HepG2 (cell line): ENCODE results near the gene LRRC10. TPM values are rescaled to one million over a fixed set of nuclear protein-coding genes. Genes with fewer than 3 reads are reported as not detected.

Experiments
- ATAC-seq: fragments of 200-7000 bp; cut with Tn5 transposase; 3 replicates; pipeline ENCODE4 v1.9.1; 2020; ENCODE audit warnings: mild to moderate bottlenecking, moderate library complexity
- BruUV-seq: library from RNA; stranded (reverse); fragments of 400-500 nt; replicated peaks from 2 replicates; lab custom pipeline; 2021; lab: Mats Ljungman, UMichigan
- CTCF ChIA-PET: fragments of 300-600 bp; formaldehyde crosslinking; extraction: SDS; loops from one replicate; lab custom pipeline; 2021; ENCODE audit warnings: low total read pairs, inconsistent platforms, low intra/inter-chr PET ratio; lab: Yijun Ruan, JAX
- POLR2A ChIA-PET: fragments of 350-600 bp; sonication (Branson Sonifier 250); formaldehyde crosslinking; loops from one replicate; lab custom pipeline; 2020; ENCODE audit warnings: antibody characterized with exemption, inconsistent platforms; lab: Yijun Ruan, JAX
- DNase-seq: peaks from one replicate; pipeline ENCODE4 v3.0.0-alpha.2; 2015; ENCODE audit warnings: low spot score
- FAIRE-seq: peaks from 3 replicates; lab custom pipeline; 2011; peaks lifted over from hg19 to GRCh38; lab: Jason Lieb, UNC
- H2AFZ ChIP-seq: one replicate; pipeline ENCODE4 v1.6.1; 2011; ENCODE audit warnings: low read length, inconsistent platforms
- H3K27ac ChIP-seq: fragments of 300-600 bp; 3 replicates; pipeline ENCODE4 v1.8.0; 2011; ENCODE audit warnings: mixed run types, mild to moderate bottlenecking, mixed read lengths, low read length, inconsistent platforms; ENCODE audit not compliant: insufficient read depth; ENCODE audit errors: extremely low read length
- H3K27me3 ChIP-seq, 2 experiments: fragments of 200-600 bp in 1 of 2; 2 replicates in 1 of 2; 3 replicates in 1 of 2; pipeline versions ENCODE4 v1.6.0 to v1.8.0; 2011; ENCODE audit warnings: low read length in 2 of 2, mild to moderate bottlenecking in 2 of 2, moderate library complexity in 2 of 2, inconsistent platforms in 1 of 2; ENCODE audit not compliant: insufficient read depth in 2 of 2, control insufficient read depth in 1 of 2
- H3K36me3 ChIP-seq, 2 experiments: fragments of 200-600 bp in 1 of 2; replicated peaks in 1 of 2; 2 replicates in 1 of 2; 3 replicates in 1 of 2; pipeline versions ENCODE4 v1.5.1 to v1.8.0; 2011; ENCODE audit warnings: low read length in 2 of 2, inconsistent platforms in 1 of 2; ENCODE audit not compliant: insufficient read depth in 2 of 2, control insufficient read depth in 1 of 2
- H3K4me1 ChIP-seq: 2 replicates; pipeline ENCODE4 v1.5.1; 2012; ENCODE audit warnings: low read length, inconsistent platforms; ENCODE audit not compliant: insufficient read depth
- H3K4me2 ChIP-seq: 2 replicates; pipeline ENCODE4 v1.6.0; 2011; ENCODE audit warnings: low read depth, low read length, inconsistent platforms
- H3K4me3 ChIP-seq, 3 experiments: fragments of 200-600 bp in 1 of 3; sonication (generic), shearing (Covaris generic) in 1 of 3; replicated peaks in 1 of 3; 2 replicates each; pipeline ENCODE4 v1.5.1; 2011 to 2016; ENCODE audit warnings: low read length in 3 of 3, inconsistent platforms in 2 of 3, low read depth in 2 of 3, mild to moderate bottlenecking in 2 of 3, control low read depth in 1 of 3, mixed read lengths in 1 of 3; ENCODE audit not compliant: insufficient read depth in 1 of 3
- H3K79me2 ChIP-seq: one replicate; pipeline ENCODE4 v1.6.1; 2011; ENCODE audit warnings: low read length, inconsistent platforms; ENCODE audit not compliant: insufficient read depth
- H3K9ac ChIP-seq: 2 replicates; pipeline ENCODE4 v1.6.0; 2011; ENCODE audit warnings: mild to moderate bottlenecking, low read depth, low read length, inconsistent platforms; ENCODE audit not compliant: insufficient read depth
- H3K9me3 ChIP-seq: 2 replicates; pipeline ENCODE4 v1.5.1; 2012; ENCODE audit warnings: mild to moderate bottlenecking, low read length
- H4K20me1 ChIP-seq: 2 replicates; pipeline ENCODE4 v1.6.0; 2011; ENCODE audit warnings: inconsistent platforms, mild to moderate bottlenecking, low read length, moderate library complexity; ENCODE audit not compliant: insufficient read depth
- ATF7 ChIP-seq, 2 experiments: fragments of 450-650 bp in 1 of 2; sonication (generic) in 1 of 2; formaldehyde crosslinking in 1 of 2; IDR thresholded peaks; 2 replicates each; pipeline versions ENCODE4 v1.4.0 to v1.6.1; 2016 to 2020; ENCODE audit warnings: antibody characterized with exemption in 1 of 2, mild to moderate bottlenecking in 1 of 2, missing genetic modification reagents in 1 of 2
- CCAR2 ChIP-seq: fragments of 200-400 bp; formaldehyde crosslinking; optimal IDR thresholded peaks from 2 replicates; pipeline ENCODE3; 2018; ENCODE audit warnings: low read depth, mild to moderate bottlenecking, low read length, moderate library complexity
- DNMT1 ChIP-seq: sonication (generic); formaldehyde crosslinking; IDR thresholded peaks from 2 replicates; pipeline ENCODE4 v1.5.1; 2020; ENCODE audit warnings: mild to moderate bottlenecking, missing genetic modification reagents
- HNRNPL ChIP-seq: fragments of 200-400 bp; formaldehyde crosslinking; IDR thresholded peaks from 2 replicates; pipeline ENCODE4 v1.6.1; 2017; ENCODE audit warnings: mild to moderate bottlenecking, low read depth, low read length
- PAX8 ChIP-seq: sonication (generic); formaldehyde crosslinking; IDR thresholded peaks from 2 replicates; pipeline ENCODE4 v1.8.0; 2022; ENCODE audit warnings: mild to moderate bottlenecking, missing genetic modification reagents, borderline replicate concordance
- TCF12 ChIP-seq, 2 experiments: fragments of 450-650 bp in 1 of 2; sonication (generic) in 1 of 2; formaldehyde crosslinking in 1 of 2; IDR thresholded peaks; 2 replicates each; pipeline versions ENCODE4 v1.6.1 to v1.8.0; 2017 to 2022; ENCODE audit warnings: antibody characterized with exemption in 1 of 2, mild to moderate bottlenecking in 1 of 2, missing genetic modification reagents in 1 of 2, moderate library complexity in 1 of 2
- ZBTB3 ChIP-seq: sonication (generic); formaldehyde crosslinking; IDR thresholded peaks from 2 replicates; pipeline ENCODE4 v1.4.0; 2020; ENCODE audit warnings: low read depth, mild to moderate bottlenecking, moderate library complexity, missing genetic modification reagents, borderline replicate concordance
- ZNF530 ChIP-seq: sonication (generic); formaldehyde crosslinking; IDR thresholded peaks from 2 replicates; pipeline ENCODE4 v1.5.0; 2020; ENCODE audit warnings: low read depth, mild to moderate bottlenecking, missing genetic modification reagents
- ZNF720 ChIP-seq: sonication (generic); formaldehyde crosslinking; IDR thresholded peaks from 2 replicates; pipeline ENCODE4 v1.4.0; 2020; ENCODE audit warnings: missing genetic modification reagents
- WGBS: methylation state at CpG from one replicate; pipeline ENCODE4 v1.1.6; 2017; ENCODE audit warnings: low lambda C conversion rate; 5-methylcytosine and 5-hydroxymethylcytosine counted together
- in situ Hi-C: cut with HindIII; loops from 2 replicates; pipeline ENCODE4 v1.10.0; 2017; ENCODE audit warnings: low pct_unique_long_range_greater_than_20kb; ENCODE audit not compliant: extremely low pct_ligation_motif_present
- intact Hi-C: fragments of 100-400 bp; cut with micrococcal nuclease; formaldehyde crosslinking; loops from one replicate; pipeline ENCODE4 v1.10.0; 2022; ENCODE audit not compliant: unreplicated experiment
- polyA plus RNA-seq, 8 experiments: library from polyadenylated mRNA; depleted of rRNA in 3 of 8; stranded (reverse) in 7 of 8; unstranded in 1 of 8; fragments of >200 nt; fragmentation: Illumina TruSeq in 4 of 8; extraction: Trizol in 4 of 8; gene quantifications; 2 replicates each; pipeline versions ENCODE4 v1.2.1 to v1.2.3, GENCODE V29; 2011 to 2016; ENCODE audit warnings: low read depth in 4 of 8, missing spikeins in 1 of 8, mixed read lengths in 1 of 8; ENCODE audit not compliant: insufficient read depth in 1 of 8
- total RNA-seq, 5 experiments: library from RNA; depleted of rRNA; stranded (reverse); fragments of >200 nt; fragmentation: Illumina TruSeq; extraction: Trizol; gene quantifications; 2 replicates each; pipeline ENCODE4 v1.2.3, GENCODE V29; 2016; ENCODE audit warnings: low read depth in 1 of 5
- TF ChIP-seq, protein P1 (sequence below): IDR thresholded peaks from 2 replicates; pipeline ENCODE4 v1.6.1; 2016; ENCODE audit warnings: missing compliant biosample characterization, missing genetic modification reagents, borderline replicate concordance

LRRC10 gene
- total and polyA plus RNA-seq, 2 of the 13 experiments (the other 11 are each of a cell fraction or from before 2014, with no cell fraction given) = not detected

DNA sequence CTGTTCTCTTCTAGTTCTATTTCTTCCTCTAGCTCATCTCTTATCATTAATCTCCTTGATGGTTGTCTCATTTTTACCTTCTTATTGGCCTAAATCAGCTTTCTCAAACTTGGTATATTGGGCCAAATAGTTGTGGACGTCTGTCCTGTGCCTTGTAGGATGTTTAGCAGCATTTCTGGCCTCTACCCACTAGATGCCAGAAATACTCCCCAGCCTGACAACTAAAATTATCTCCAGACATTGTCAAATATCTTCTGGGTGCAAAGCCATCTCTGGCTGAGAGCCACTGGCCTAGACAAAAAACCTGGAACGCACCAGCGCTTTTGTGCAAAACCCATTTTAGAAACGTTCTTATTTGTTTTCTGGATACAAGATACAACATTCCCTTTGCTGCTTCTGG, 38.8 kb upstream of the LRRC10 start:
- FAIRE-seq = no peak
- no peaks in the 10 kb centered on the region for H3K4me1 ChIP-seq
- H3K9ac ChIP-seq = no peak overlapping the region
- H3K4me2 ChIP-seq = no peak overlapping the region
- no peak for DNase-seq
- in situ Hi-C loops = no loop called here
- ChIA-PET CTCF (no interaction called here), POLR2A (no interaction called here)
- TF ChIP-seq CCAR2 (no peak), PAX8 (CRISPR knock-in tag) (no peak), ZNF530 (CRISPR knock-in tag) (no peak), ZNF720 (CRISPR knock-in tag) (no peak), TCF12 (IDR thresholded peaks at IDR 0.05) (no peak), TCF12 (CRISPR knock-in tag; IDR thresholded peaks at IDR 0.05) (no peak), HNRNPL (no peak), ZBTB3 (CRISPR knock-in tag) (no peak), DNMT1 (CRISPR knock-in tag) (no peak)
- H3K27me3 ChIP-seq = peaks cover 0 to 8% of the 10 kb centered on the region in 2 experiments; a peak in 2 of 5 replicates
- intact Hi-C loops = no loop called here
- H3K79me2 ChIP-seq = no peaks in the 10 kb centered on the region
- 8% methylated on average over 4 of the region's 4 CpGs for WGBS
- H4K20me1 ChIP-seq = no peaks in the 10 kb centered on the region
- H3K4me3 ChIP-seq = no peak overlapping the region
- no peak overlapping the region for H3K27ac ChIP-seq
- no peak for ATAC-seq
- no peak overlapping the region for H2AFZ ChIP-seq
- BruUV-seq = no TSS peak
- no peaks in the 10 kb centered on the region for H3K36me3 ChIP-seq
- H3K9me3 ChIP-seq = no peaks in the 10 kb centered on the region

DNA sequence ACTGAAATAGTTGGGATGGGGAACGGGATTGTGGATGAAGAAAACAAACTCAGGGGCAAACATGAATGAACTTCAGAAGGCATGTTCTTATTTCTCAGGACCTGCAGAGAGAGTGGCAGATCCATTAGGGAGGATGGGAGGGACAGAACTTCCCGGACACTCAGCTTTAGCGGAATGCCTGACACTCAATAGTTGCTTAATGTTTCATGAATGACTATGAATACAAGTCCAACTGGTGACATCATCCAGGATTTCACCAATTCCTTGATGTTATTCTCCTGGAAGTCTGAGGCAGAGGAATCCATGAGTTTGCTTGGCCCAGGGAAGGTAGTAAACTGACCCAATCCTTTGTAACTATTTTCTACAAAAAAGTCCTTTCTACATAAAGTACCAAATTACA, 37.8 kb upstream of the LRRC10 start:
- ATAC-seq (no peak), FAIRE-seq (no peak)
- intact Hi-C loops = no loop called here

More for the DNA sequence above, 37.8 kb upstream of the LRRC10 start:
- no peak overlapping the region for H3K27ac ChIP-seq
- no TSS peak for BruUV-seq
- H3K9ac ChIP-seq = no peak overlapping the region
- WGBS = 5% methylated on average over 3 of the region's 3 CpGs
- H2AFZ ChIP-seq = no peak overlapping the region
- H3K4me2 ChIP-seq = no peak overlapping the region
- no peaks in the 10 kb centered on the region for H3K9me3 ChIP-seq
- no peak overlapping the region for H3K4me3 ChIP-seq
- H3K4me1 ChIP-seq = no peaks in the 10 kb centered on the region
- in situ Hi-C loops = no loop called here
- no peaks in the 10 kb centered on the region for H4K20me1 ChIP-seq
- TF ChIP-seq ATF7 (IDR thresholded peaks at IDR 0.05) (peak; percentile 48; the same call in 1 of the 2 replicates), ATF7 (CRISPR knock-in tag; IDR thresholded peaks at IDR 0.05) (no peak)
- TF ChIP-seq, protein P1, sequence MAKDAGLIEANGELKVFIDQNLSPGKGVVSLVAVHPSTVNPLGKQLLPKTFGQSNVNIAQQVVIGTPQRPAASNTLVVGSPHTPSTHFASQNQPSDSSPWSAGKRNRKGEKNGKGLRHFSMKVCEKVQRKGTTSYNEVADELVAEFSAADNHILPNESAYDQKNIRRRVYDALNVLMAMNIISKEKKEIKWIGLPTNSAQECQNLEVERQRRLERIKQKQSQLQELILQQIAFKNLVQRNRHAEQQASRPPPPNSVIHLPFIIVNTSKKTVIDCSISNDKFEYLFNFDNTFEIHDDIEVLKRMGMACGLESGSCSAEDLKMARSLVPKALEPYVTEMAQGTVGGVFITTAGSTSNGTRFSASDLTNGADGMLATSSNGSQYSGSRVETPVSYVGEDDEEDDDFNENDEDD (CRISPR knock-in tag) = no peak
- DNase-seq = peak; percentile 27
- H3K36me3 ChIP-seq = no peaks in the 10 kb centered on the region
- CTCF ChIA-PET = no interaction called here
- no peaks in the 10 kb centered on the region for H3K79me2 ChIP-seq
- POLR2A ChIA-PET = no interaction called here
- H3K27me3 ChIP-seq = peaks cover 0 to 11% of the 10 kb centered on the region in 2 experiments; a peak in 2 of 5 replicates
